IMR-90 (cell line): ENCODE measurements around the gene DCAF5. TPM values are rescaled to one million over a fixed set of nuclear protein-coding genes. Genes with fewer than 3 reads are reported as not detected.

Experiments
- ATAC-seq: fragments of 200-7000 bp; cut with Tn5 transposase; 2 replicates; pipeline ENCODE4 v1.9.1; 2020; ENCODE audit warnings: low read depth, mild to moderate bottlenecking, moderate library complexity
- BruUV-seq: library from RNA; stranded (reverse); fragments of 400-500 nt; replicated peaks from 2 replicates; lab custom pipeline; 2021; lab: Mats Ljungman, UMichigan
- CTCF ChIA-PET: fragments of 300-600 bp; formaldehyde crosslinking; extraction: SDS; loops from one replicate; lab custom pipeline; 2021; ENCODE audit warnings: antibody characterized with exemption; lab: Yijun Ruan, JAX
- POLR2A ChIA-PET: fragments of 300-600 bp; sonication (Branson Sonifier 250); formaldehyde crosslinking; loops from one replicate; lab custom pipeline; 2022; ENCODE audit warnings: antibody characterized with exemption; ENCODE audit not compliant: unreplicated experiment; lab: Charles Lee
- DNase-seq: peaks from one replicate; pipeline ENCODE4 v3.0.0; 2013
- H2AFZ ChIP-seq: replicated peaks from 2 replicates; pipeline ENCODE3; 2013; ENCODE audit warnings: low read length, mild to moderate bottlenecking; ENCODE audit not compliant: poor library complexity
- H2AK5ac ChIP-seq: 2 replicates; pipeline ENCODE4 v1.6.1; 2013; ENCODE audit warnings: low read depth, low read length, inconsistent platforms
- H2AK9ac ChIP-seq: replicated peaks from 2 replicates; pipeline ENCODE3; 2013; ENCODE audit warnings: mild to moderate bottlenecking, low read depth, low read length, moderate library complexity; ENCODE audit not compliant: poor library complexity
- H2BK120ac ChIP-seq: 2 replicates; pipeline ENCODE4 v1.6.1; 2013; ENCODE audit warnings: low read depth, low read length, inconsistent platforms
- H2BK15ac ChIP-seq: 3 replicates; pipeline ENCODE4 v1.6.1; 2013; ENCODE audit warnings: low read depth, low read length, inconsistent platforms
- H2BK20ac ChIP-seq: 2 replicates; pipeline ENCODE4 v1.6.1; 2013; ENCODE audit warnings: low read depth, mild to moderate bottlenecking, inconsistent platforms, low read length, moderate library complexity
- H2BK5ac ChIP-seq: 2 replicates; pipeline ENCODE4 v1.6.1; 2013; ENCODE audit warnings: mild to moderate bottlenecking, low read depth, low read length, inconsistent platforms; ENCODE audit not compliant: poor library complexity, severe bottlenecking
- H3K14ac ChIP-seq: replicated peaks from 2 replicates; pipeline ENCODE4 v1.6.1; 2013; ENCODE audit warnings: low read depth, low read length, inconsistent platforms
- H3K18ac ChIP-seq: 2 replicates; pipeline ENCODE4 v1.6.1; 2013; ENCODE audit warnings: low read depth, low read length, control low read depth
- H3K23ac ChIP-seq: 2 replicates; pipeline ENCODE4 v1.6.1; 2013; ENCODE audit warnings: low read depth, low read length, inconsistent platforms
- H3K27ac ChIP-seq: 2 replicates; pipeline ENCODE4 v1.5.1; 2013; ENCODE audit warnings: mild to moderate bottlenecking, control low read depth, low read length; ENCODE audit not compliant: insufficient read depth
- H3K27me3 ChIP-seq: 2 replicates; pipeline ENCODE4 v1.6.1; 2013; ENCODE audit warnings: low read length; ENCODE audit not compliant: control insufficient read depth, insufficient read depth
- H3K36me3 ChIP-seq: 2 replicates; pipeline ENCODE4 v1.6.1; 2013; ENCODE audit warnings: low read length, mixed read lengths; ENCODE audit not compliant: control insufficient read depth, insufficient read depth
- H3K4ac ChIP-seq: 2 replicates; pipeline ENCODE4 v1.6.1; 2013; ENCODE audit warnings: low read depth, low read length, inconsistent platforms
- H3K4me1 ChIP-seq: 2 replicates; pipeline ENCODE4 v1.6.1; 2013; ENCODE audit warnings: low read length, mixed read lengths; ENCODE audit not compliant: control insufficient read depth, insufficient read depth
- H3K4me2 ChIP-seq: 2 replicates; pipeline ENCODE4 v1.6.1; 2013; ENCODE audit warnings: low read depth, mild to moderate bottlenecking, control low read depth, low read length, moderate library complexity
- H3K4me3 ChIP-seq: 2 replicates; pipeline ENCODE4 v1.5.1; 2013; ENCODE audit warnings: low read depth, mild to moderate bottlenecking, control low read depth, low read length, moderate library complexity; ENCODE audit not compliant: insufficient read depth
- H3K56ac ChIP-seq: 2 replicates; pipeline ENCODE4 v1.6.1; 2013; ENCODE audit warnings: low read length, inconsistent platforms; ENCODE audit not compliant: insufficient read depth; ENCODE audit errors: extremely low read depth
- H3K79me1 ChIP-seq, 2 experiments: 2 replicates each; pipeline ENCODE4 v1.6.1; 2013; ENCODE audit warnings: low read length in 2 of 2, inconsistent platforms in 1 of 2, low read depth in 1 of 2
- H3K9ac ChIP-seq: 2 replicates; pipeline ENCODE4 v1.6.1; 2013; ENCODE audit warnings: low read depth, low read length, control low read depth
- H3K9me1 ChIP-seq: 2 replicates; pipeline ENCODE4 v1.6.1; 2013; ENCODE audit warnings: low read length, inconsistent platforms; ENCODE audit not compliant: insufficient read depth
- H3K9me3 ChIP-seq: 2 replicates; pipeline ENCODE4 v1.6.1; 2013; ENCODE audit warnings: low read length; ENCODE audit not compliant: control insufficient read depth, insufficient read depth
- H4K20me1 ChIP-seq: 2 replicates; pipeline ENCODE4 v1.6.1; 2013; ENCODE audit warnings: low read length, inconsistent platforms; ENCODE audit not compliant: insufficient read depth
- H4K5ac ChIP-seq: 2 replicates; pipeline ENCODE4 v1.6.1; 2013; ENCODE audit warnings: mild to moderate bottlenecking, low read depth, low read length, control low read depth
- H4K8ac ChIP-seq, 2 experiments: 2 replicates each; pipeline ENCODE4 v1.6.1; 2013; ENCODE audit warnings: low read depth in 2 of 2, low read length in 2 of 2, control low read depth in 1 of 2, inconsistent platforms in 1 of 2
- H4K91ac ChIP-seq: 2 replicates; pipeline ENCODE4 v1.6.1; 2013; ENCODE audit warnings: low read depth, low read length, inconsistent platforms; ENCODE audit not compliant: insufficient read depth
- CEBPB ChIP-seq: IDR thresholded peaks from 2 replicates; pipeline ENCODE4 v1.6.1; 2012; ENCODE audit warnings: low read depth, low read length, improper control_type of control experiment
- FOS ChIP-seq: fragments of 150-350 bp; IDR thresholded peaks from 2 replicates; pipeline ENCODE4 v1.6.1; 2016; ENCODE audit warnings: low read depth, low read length
- NFE2L2 ChIP-seq: fragments of 150-350 bp; IDR thresholded peaks from 2 replicates; pipeline ENCODE4 v1.6.1; 2016; ENCODE audit warnings: low read depth, mild to moderate bottlenecking, low read length
- RCOR1 ChIP-seq: IDR thresholded peaks from 2 replicates; pipeline ENCODE4 v1.6.1; 2012; ENCODE audit warnings: mild to moderate bottlenecking, low read length, improper control_type of control experiment; ENCODE audit not compliant: insufficient replicate concordance
- WGBS, 2 experiments: methylation state at CpG; one replicate each; pipeline versions ENCODE4 v1.1.5 to v1.1.7; 2013; ENCODE audit warnings: missing lambda C conversion rate in 2 of 2; ENCODE audit not compliant: insufficient read length in 1 of 2; ENCODE audit errors: extremely low coverage in 2 of 2; 5-methylcytosine and 5-hydroxymethylcytosine counted together
- dilution Hi-C: fragments of 300-500 bp; cut with HindIII; formaldehyde crosslinking; loops from one replicate; pipeline ENCODE4 v1.14.3; 2018; ENCODE audit warnings: low sequenced_read_pairs; ENCODE audit not compliant: unreplicated experiment
- in situ Hi-C: fragments of 300-500 bp; cut with MboI; formaldehyde crosslinking; loops from 3 replicates; pipeline ENCODE4 v1.14.3; 2019; ENCODE audit warnings: low sequenced_read_pairs, inconsistent platforms, mixed read lengths
- intact Hi-C: fragments of 100-400 bp; cut with micrococcal nuclease; formaldehyde crosslinking; loops from 2 replicates; pipeline ENCODE4 v1.10.0; 2022
- polyA plus RNA-seq, 3 experiments: library from polyadenylated mRNA; depleted of rRNA; stranded (reverse); fragments of >200 nt; gene quantifications; 2 replicates each; pipeline ENCODE4 v1.2.3, GENCODE V29; 2012; ENCODE audit warnings: low replicate concordance in 1 of 3
- total RNA-seq: library from RNA; depleted of rRNA; stranded (reverse); fragments of >200 nt; gene quantifications from 2 replicates; pipeline ENCODE4 v1.2.3, GENCODE V29; 2012

Gene DCAF5
- total and polyA plus RNA-seq, 2 of the 4 experiments (the other 2 are of a cell fraction), result 17.6 to 30.4 TPM

GRCh38 chr14:69043596-69044260, 109.2 kb downstream of the DCAF5 start:
- H3K9me1 ChIP-seq, result peaks cover 46% of the 10 kb centered on the region
- H3K56ac ChIP-seq, result no peak overlapping the region
- ChIA-PET CTCF (interaction anchor here (0.5 kb wide), 1 partner anchor 1123 kb away, joined by 3 read pairs; no protein-coding TSS in a partner anchor), POLR2A (no interaction called here)
- H4K91ac ChIP-seq, result peak overlapping the region; percentile 47
- no peaks in the 10 kb centered on the region for H3K36me3 ChIP-seq
- intact Hi-C loops, result loop anchor here (10.0 kb wide), 1 partner anchor 51 kb away; no protein-coding TSS in a partner anchor
- peaks cover 40% of the 10 kb centered on the region for H3K4me1 ChIP-seq
- DNase-seq (peak; percentile 77), ATAC-seq (no peak)
- peaks cover 6 to 42% of the 10 kb centered on the region in 2 experiments; a peak in 3 of 4 replicates for H3K79me1 ChIP-seq
- H3K4me3 ChIP-seq, result no peak overlapping the region
- H3K14ac ChIP-seq, result peak overlapping the region; percentile 82
- peak overlapping the region; percentile 84 for H2BK20ac ChIP-seq
- no peak for TF ChIP-seq NFE2L2
- peak; percentile 43; the same call in 1 of the 2 replicates for TF ChIP-seq FOS
- no peak for TF ChIP-seq CEBPB
- TF ChIP-seq RCOR1, result no peak
- H3K9me3 ChIP-seq, result no peaks in the 10 kb centered on the region
- dilution Hi-C loops, result no loop called here
- in situ Hi-C loops, result no loop called here
- peak overlapping the region; percentile 96 for H2AK5ac ChIP-seq
- WGBS, 2 experiments, result 100% methylated on average over 3 of the region's 8 CpGs; no CpG with 5 or more reads in 1 of the 2 experiments
- H2BK120ac ChIP-seq, result peak overlapping the region; percentile 69
- H3K9ac ChIP-seq, result no peak overlapping the region
- no peaks in the 10 kb centered on the region for H3K27me3 ChIP-seq
- H3K4me2 ChIP-seq, result peak overlapping the region; percentile 29; the same call in 1 of the 2 replicates
- peaks cover 10% of the 10 kb centered on the region; the same call in 1 of the 2 replicates for H4K20me1 ChIP-seq
- peak overlapping the region; percentile 87 for H3K4ac ChIP-seq
- peak overlapping the region; percentile 25 for H3K27ac ChIP-seq
- H3K23ac ChIP-seq, result peak overlapping the region; percentile 37; the same call in 1 of the 2 replicates
- peak overlapping the region; percentile 50 to 81; a peak in 3 of 4 replicates for H4K8ac ChIP-seq
- H2BK5ac ChIP-seq, result peak overlapping the region; percentile 42
- BruUV-seq, result no TSS peak
- peak overlapping the region; percentile 3 for H2AK9ac ChIP-seq
- peak overlapping the region; percentile 78 for H3K18ac ChIP-seq
- peak overlapping the region; percentile 15 for H2AFZ ChIP-seq
- peak overlapping the region; percentile 91; the same call in 2 of the 3 replicates for H2BK15ac ChIP-seq
- peak overlapping the region; percentile 81 for H4K5ac ChIP-seq
